HG02870 (cell line): ENCODE measurements around the gene KCNK17.

Experiments used
- ATAC-seq: cut with Tn5 transposase; IDR thresholded peaks from one replicate; pipeline ENCODE4 v1.9.1; 2021; ENCODE audit warnings: mild to moderate bottlenecking, moderate library complexity; ENCODE audit not compliant: unreplicated experiment

KCNK17 gene

GRCh38 chr6:39314273-39314795 lies at the start of gene KCNK17:
KCNK17 (minus strand) TSS chr6:39314419; CDS start chr6:39314320, 99 bp downstream.
- ATAC-seq: no peak

GRCh38 chr6:39363280-39363679 lies 49.1 kb upstream of the KCNK17 start:
- no peak for ATAC-seq

GRCh38 chr6:39362487-39362865 lies 48.3 kb upstream of the KCNK17 start:
- no peak for ATAC-seq

- ATAC-seq: no peak
Observed at GRCh38 chr6:39361657-39362486, 47.7 kb upstream of the KCNK17 start.

GRCh38 chr6:39360378-39360777 lies 46.2 kb upstream of the KCNK17 start:
- ATAC-seq: no peak

- no peak for ATAC-seq
Observed at GRCh38 chr6:39357998-39358686, 43.9 kb upstream of the KCNK17 start.

- ATAC-seq: no peak
Observed at GRCh38 chr6:39353698-39354315, 39.6 kb upstream of the KCNK17 start.

GRCh38 chr6:39350723-39351505 lies 36.7 kb upstream of the KCNK17 start:
- ATAC-seq: no peak

GRCh38 chr6:39348740-39349139 lies 34.5 kb upstream of the KCNK17 start:
- no peak for ATAC-seq

GRCh38 chr6:39347906-39348585 lies 33.8 kb upstream of the KCNK17 start:
- no peak for ATAC-seq

GRCh38 chr6:39347206-39347605 lies 33.0 kb upstream of the KCNK17 start:
- no peak for ATAC-seq

GRCh38 chr6:39344821-39345280 lies 30.6 kb upstream of the KCNK17 start:
- no peak for ATAC-seq

GRCh38 chr6:39343396-39343870 lies 29.2 kb upstream of the KCNK17 start:
- ATAC-seq: no peak

- no peak for ATAC-seq
Observed at GRCh38 chr6:39342692-39343395, 28.6 kb upstream of the KCNK17 start.

- ATAC-seq: no peak
Observed at GRCh38 chr6:39341937-39342336, 27.7 kb upstream of the KCNK17 start.

GRCh38 chr6:39341352-39341751 lies 27.1 kb upstream of the KCNK17 start:
- ATAC-seq: no peak

GRCh38 chr6:39339868-39340550 lies 25.8 kb upstream of the KCNK17 start:
- ATAC-seq: no peak

GRCh38 chr6:39339096-39339867 lies 25.1 kb upstream of the KCNK17 start:
- ATAC-seq: no peak
